Epithelial cell of prostate (primary cell): ENCODE results near the gene PPP2R2B.
A peak's percentile ranks its signal among the peaks of the same experiment; 100 is the strongest.
"Not testable (repeated sequence)": the region's sequence is repeated elsewhere in the genome, so short reads cannot be mapped to it uniquely, and the experiment has no call there.

Experiments
- DNase-seq: peaks from one replicate; pipeline ENCODE4 v3.0.0-alpha.2; 2011; ENCODE audit warnings: low read depth, low spot score
- H3K27ac ChIP-seq: fragments of 450-650 bp; 2 replicates; pipeline ENCODE4 v1.5.1; 2017; ENCODE audit warnings: mild to moderate bottlenecking

PPP2R2B gene

GRCh38 chr5:146582051-146582596 is 296.4 kb downstream of the PPP2R2B start:
- no peak overlapping the region for H3K27ac ChIP-seq
- no peak for DNase-seq

DNA sequence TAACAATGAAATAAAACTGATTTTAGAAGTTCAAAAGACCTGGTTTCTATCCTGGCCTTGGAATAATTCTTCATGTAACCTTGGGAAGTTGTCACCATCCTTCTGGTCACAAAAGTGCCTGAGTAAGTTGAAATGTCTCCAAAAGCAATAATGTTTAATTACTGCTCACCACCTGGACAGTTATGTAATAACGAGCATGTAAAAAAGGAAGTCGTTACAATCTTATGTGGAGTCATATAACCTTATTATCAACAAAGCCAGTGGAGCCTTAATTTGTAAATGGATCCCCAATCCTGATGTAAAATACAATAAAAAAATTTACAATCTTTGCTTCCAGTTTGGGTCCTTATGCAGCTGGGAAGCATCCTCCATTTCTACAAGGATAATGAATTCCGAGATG is 298.3 kb downstream of the PPP2R2B start:
- no peak overlapping the region for H3K27ac ChIP-seq
- no peak for DNase-seq

DNA sequence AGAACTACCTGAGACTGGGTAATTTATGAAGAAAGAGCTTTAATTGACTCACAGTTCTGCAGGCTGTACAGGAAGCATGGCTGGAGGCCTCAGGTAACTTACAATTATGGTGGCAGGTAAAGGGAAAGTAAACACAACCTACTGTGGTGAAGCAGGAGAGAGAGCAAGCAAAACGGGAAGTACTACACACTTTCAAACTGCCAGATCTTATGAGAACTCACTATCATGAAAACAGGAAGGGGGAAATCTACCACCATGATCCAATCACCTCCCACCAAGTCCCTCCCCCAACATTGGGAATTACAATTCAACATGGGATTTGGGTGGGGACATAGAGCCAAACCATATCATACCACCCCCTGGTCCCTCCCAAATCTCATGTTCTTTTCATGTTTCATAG is 303.8 kb downstream of the PPP2R2B start:
- DNase-seq, result no peak
- H3K27ac ChIP-seq, result no peak overlapping the region

DNA sequence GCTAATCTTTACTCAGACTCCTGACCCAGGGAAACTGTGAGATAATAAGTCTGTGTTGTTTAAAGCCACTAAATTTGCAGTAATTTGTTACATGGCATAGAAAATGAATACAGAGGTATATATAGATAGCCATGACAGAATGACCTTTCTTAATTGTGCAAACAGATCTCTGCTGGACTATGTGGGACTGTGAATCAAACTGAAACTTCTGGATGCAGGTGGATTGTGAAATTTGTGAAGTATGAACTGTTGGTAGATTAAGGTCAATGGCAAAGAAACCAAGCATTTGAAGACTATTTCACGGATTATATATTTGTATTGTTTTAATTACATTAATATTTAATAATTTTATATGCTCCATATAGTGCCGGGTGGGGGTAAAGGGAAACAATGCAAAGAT is 310.4 kb downstream of the PPP2R2B start:
- DNase-seq, result no peak
- H3K27ac ChIP-seq, result no peak overlapping the region

GRCh38 chr5:146565764-146566367 is 312.7 kb downstream of the PPP2R2B start:
- DNase-seq, result no peak
- no peak overlapping the region for H3K27ac ChIP-seq

- no peak for DNase-seq
- H3K27ac ChIP-seq, result peak overlapping the region; percentile 15
Measured at GRCh38 chr5:146564007-146564762, 314.4 kb downstream of the PPP2R2B start.

DNA sequence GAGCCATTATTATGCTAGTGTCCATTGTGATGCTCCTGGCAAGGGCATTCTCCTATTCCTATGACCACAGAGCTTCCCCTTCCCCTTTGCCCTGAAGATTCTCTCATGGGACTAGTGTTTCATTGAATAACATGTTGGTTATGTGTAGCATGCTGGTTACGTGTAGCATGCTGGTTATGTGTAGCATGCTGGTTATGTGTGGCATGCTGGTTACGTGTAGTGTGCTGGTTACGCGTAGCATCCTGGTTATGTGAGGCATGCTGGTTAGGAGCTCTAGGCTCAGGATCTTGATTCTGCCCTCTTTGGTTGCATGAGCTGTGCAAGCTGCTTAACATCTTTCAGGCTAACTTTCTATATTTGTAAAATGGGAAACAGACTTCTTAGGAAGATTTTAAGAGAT is 316.1 kb downstream of the PPP2R2B start:
- H3K27ac ChIP-seq, result no peak overlapping the region

GRCh38 chr5:146561711-146562110 is 316.8 kb downstream of the PPP2R2B start:
- no peak overlapping the region for H3K27ac ChIP-seq
- DNase-seq, result no peak

More for the DNA sequence above, 316.1 kb downstream of the PPP2R2B start:
- DNase-seq, result no peak

GRCh38 chr5:146560205-146560812 is 318.2 kb downstream of the PPP2R2B start:
- DNase-seq, result no peak
- H3K27ac ChIP-seq, result no peak overlapping the region

DNA sequence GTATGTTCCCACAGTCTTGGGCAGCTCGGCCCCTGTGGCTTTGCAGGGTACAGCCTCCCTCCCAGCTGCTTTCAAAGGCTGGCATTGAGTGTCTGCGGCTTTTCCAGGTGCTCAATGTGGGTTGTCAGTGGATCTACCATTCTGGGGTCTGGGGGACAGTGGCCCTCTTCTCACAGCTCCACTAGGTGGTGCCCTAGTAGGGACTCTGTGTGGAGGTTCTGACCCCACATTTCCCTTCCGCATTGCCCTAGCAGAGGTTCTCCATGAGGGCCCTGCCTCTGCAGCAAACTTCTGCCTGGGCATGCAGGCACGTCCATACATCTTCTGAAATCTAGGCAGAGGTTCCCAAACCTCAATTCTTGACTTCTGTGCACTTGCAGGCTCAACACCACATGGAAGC is 321.7 kb downstream of the PPP2R2B start:
- not testable (repeated sequence) for DNase-seq, H3K27ac ChIP-seq

- no peak overlapping the region for H3K27ac ChIP-seq
- DNase-seq, result no peak
Measured at GRCh38 chr5:146553446-146553845, 325.1 kb downstream of the PPP2R2B start.

- no peak for DNase-seq
- H3K27ac ChIP-seq, result no peak overlapping the region
Measured at GRCh38 chr5:146549615-146550014, 328.9 kb downstream of the PPP2R2B start.

DNA sequence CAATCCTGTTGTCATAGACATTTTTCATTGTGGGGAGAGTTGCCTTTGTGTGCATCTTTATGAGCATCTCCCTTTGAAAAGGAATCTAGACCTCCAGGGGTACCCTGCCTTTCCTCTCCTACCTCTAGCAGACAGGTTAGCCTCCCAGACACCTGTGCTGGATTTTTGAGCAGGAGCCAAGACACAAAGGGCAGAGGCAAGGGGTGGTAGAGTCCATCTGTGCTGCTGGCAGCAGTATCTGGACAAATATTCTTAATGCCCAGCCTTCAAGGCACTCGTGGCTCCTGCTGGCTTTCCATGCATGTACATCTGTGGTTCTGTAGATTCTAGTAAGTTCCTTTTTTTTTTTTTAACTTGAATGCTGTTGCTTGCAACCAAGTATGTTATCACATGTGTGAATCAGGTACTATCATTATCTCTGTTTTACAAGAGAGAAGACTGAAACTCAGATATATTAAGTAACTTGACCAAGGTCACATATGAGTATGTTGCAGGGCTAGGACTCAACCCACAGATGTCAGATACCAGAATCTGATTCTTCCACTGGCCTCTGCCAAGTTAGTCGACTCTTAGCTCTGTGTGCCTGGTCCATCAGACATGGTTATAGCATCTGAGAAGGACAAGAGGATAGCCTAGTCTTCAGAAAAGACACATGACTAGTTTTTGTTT is 329.6 kb downstream of the PPP2R2B start:
- no peak overlapping the region for H3K27ac ChIP-seq
- DNase-seq, result no peak

DNA sequence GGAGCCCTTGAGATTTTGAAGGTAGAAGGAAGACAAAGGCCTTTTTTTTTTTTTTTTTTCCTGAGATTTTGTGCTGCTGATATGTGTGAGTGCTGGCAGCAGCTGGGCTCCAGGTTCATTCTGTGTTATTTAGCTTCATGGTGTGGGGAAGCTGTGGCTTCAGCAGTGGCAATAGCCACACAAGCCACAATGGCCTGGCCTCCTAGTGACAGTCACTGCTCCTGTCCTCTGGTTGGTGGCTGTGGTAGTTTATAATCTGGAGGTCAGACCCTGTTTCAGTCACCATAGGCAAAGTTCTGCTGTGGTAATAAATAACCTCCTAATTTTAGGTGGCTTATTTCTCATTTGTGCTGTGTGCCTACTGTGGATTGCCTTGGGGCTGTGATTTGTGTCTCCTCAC is 334.3 kb downstream of the PPP2R2B start:
- DNase-seq, result no peak
- no peak overlapping the region for H3K27ac ChIP-seq

DNA sequence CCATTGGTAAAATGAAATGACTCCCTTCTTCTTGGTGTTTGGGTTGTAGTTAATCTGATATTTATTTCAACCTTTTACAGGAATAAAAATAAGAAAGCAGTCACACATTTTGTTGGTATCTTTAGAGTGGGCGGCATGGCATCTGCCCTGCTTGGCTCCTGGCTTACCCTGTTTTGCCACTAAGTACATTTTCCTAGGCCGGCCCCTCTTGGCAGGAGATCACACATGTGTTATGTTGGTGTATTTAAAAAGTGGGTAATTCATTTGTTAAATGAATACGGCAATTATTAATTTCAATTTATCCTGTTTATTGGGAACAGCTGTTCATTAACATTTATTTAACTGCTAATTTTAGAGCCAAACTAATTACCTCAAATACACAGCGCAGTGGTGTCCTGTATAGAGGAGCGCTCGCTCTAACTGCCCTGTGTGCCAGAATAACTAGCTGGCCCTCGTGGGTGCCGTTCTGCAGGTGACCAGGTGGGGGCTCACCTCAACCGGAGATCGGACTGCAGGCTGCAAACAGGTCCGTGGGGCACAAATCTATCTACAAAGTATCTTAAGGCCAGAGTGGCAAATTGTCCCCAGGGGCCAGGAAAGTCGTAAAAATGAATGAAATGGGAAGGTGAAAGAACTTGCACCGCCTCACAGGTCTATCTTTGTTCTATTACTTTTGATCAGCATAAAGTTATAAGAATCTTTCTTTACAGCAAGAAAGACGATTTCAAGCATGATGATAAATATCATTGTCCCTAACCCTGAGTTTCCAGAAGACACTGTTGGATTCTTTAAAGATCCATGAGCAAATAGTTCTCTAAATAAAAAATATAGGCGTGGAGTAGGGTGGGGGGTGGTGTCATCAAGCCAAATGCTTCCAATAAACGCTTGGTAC is 336.4 kb downstream of the PPP2R2B start:
- H3K27ac ChIP-seq, result no peak overlapping the region
- DNase-seq, result no peak

DNA sequence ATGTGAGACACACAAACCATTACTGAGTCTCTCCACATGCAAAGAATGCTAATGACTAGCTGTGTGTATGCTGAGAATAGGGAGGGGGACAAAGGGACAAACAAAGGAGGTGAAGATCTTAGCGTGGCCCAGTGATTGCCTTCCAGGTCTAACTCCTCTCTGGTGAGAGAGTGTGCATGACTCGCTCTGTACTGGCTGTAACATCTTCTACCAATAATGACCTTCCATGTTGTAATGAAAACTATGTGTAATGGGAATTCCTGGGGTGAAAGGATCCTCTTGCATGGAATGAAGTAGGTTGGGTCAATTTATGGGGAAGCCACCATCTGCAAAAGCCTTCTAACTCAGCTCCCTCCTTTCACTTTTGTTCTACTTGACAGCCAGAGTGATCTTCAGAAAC is 338.1 kb downstream of the PPP2R2B start:
- peak overlapping the region; percentile 72 for H3K27ac ChIP-seq
- DNase-seq, result no peak

- H3K27ac ChIP-seq, result peak overlapping the region; percentile 72
- peak; percentile 54 for DNase-seq
Measured at GRCh38 chr5:146539973-146540372, 338.6 kb downstream of the PPP2R2B start.

DNA sequence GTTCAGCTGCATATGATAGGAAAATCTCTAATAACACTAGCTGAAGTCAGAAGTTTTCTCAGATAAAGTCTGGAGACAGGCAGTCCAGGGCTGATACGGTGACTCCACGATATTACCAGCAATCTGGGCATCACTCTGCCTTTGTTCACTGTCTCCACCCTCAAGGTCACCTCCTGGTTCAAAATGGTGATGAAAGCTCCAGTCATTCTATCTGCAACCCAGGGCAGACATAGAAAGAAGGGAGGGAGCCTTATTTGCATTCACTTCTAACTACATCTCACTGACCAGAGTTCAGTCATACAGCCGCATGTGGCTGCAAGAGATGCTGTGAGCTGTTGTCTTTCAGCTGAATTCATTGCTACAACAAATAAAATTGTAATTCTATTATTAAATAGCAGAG is 340.1 kb downstream of the PPP2R2B start:
- no peak for DNase-seq
- no peak overlapping the region for H3K27ac ChIP-seq

DNA sequence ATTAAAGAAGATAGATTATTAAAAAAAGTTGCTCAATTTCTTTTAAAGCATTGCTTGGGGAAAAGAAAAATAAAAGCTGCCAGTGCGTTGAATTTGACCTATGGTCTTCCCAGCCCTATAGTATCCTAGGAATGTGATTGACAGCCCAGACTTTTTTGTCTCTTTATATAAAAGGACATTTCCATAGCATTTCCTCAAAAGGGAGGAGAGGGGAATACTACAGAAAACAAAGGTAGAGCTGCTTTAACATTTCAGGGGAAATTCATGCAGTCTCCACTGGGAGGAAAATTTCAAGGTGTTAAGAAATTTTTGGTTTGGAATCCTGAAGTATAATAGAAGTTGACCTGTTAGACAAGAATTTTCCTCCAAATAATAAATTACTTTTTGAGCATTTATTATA is 344.7 kb downstream of the PPP2R2B start:
- DNase-seq, result no peak
- no peak overlapping the region for H3K27ac ChIP-seq
